HG03135 (cell line): ENCODE measurements around the gene CLSTN2.

Experiments
- ATAC-seq: cut with Tn5 transposase; IDR thresholded peaks from one replicate; pipeline ENCODE4 v1.9.1; 2021; ENCODE audit warnings: mild to moderate bottlenecking, moderate library complexity; ENCODE audit not compliant: unreplicated experiment

The CLSTN2 gene

DNA sequence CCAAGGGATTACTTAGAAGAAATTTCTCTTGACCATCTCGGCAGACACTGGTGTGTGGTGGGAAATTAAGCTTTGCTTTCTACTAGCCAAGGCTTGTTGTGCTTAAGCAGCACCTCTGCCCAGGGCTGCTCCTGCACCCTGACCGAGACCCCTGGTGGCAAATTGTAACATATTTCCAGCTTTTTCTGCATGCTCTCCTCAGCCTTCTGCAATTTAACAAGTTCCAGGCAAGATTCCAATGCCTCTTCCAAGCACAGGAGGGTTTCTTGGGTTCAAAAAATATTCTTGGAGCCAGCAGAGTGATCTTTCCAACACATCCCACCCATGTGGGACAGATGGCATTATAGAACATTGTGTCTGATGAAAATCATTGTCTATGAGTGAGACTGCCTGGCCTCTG, 210.5 kb downstream of the CLSTN2 start:
- ATAC-seq: no peak

DNA sequence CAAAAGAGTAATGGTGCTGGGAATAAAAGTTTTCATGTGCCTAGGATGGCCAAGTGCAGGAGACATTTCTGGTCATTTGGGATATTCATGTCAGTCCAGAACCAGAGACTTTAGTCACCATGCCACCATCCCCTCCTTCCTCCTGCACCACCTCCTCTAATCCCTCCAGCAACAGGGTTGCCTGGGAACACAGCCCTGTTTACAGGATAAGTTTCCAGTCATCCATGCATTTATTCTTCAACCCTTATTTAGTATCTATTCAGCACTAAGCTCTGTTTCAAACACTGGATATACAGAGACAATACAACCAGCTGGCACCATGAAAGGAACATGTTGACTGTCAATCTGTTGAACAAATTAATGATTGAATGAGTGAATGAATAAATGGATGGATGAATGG, 211.7 kb downstream of the CLSTN2 start:
- ATAC-seq: no peak

GRCh38 chr3:140147965-140148490, 213.0 kb downstream of the CLSTN2 start:
- no peak for ATAC-seq

DNA sequence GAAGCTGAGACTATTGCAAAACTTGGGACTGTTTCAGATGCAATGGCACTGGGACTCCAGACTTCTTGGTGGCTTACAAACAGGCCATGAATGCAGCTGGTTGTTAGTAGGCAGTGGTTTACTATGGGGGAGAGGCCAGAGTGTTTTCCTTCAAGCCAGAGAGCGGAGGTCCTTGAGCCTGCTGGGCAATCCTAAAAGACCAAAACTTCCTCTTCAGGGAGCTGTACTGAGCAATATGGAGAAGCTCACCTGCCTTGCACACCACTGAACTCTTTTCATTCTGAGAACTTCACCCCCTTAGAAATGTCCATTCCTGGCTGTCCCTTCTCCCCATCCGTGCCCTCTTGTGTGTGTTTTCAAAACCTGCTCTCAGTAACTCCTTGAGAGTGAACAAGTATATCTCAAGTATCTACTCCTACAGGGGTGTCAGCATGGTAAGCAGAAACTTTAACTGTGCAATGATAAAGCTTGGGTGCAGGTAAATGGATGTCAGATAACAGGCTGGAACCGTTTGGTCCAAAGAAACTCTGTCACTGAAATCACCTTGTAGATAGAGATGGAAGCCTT, 213.9 kb downstream of the CLSTN2 start:
- no peak for ATAC-seq

GRCh38 chr3:140151321-140151720, 216.3 kb downstream of the CLSTN2 start:
- no peak for ATAC-seq

GRCh38 chr3:140152851-140153639, 218.1 kb downstream of the CLSTN2 start:
- no peak for ATAC-seq

DNA sequence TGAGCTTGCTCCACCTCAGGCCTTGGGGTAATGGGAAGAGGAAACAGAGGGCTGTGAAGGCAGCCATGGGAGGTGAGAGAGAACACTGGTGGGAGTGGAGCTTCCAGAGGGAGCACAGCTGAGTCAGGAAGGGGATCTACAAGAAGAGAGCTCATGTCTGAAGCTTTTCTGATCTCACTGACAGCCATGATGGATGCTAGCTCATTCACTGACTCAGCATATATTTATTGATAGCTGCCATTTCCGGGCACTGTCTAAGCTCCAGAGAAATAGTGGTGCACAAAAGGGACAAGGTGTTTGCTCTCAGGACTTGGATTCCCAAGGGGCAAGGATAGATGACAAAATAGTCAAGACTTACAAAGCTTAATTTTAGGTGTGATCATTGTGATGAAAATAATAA, 218.8 kb downstream of the CLSTN2 start:
- ATAC-seq: no peak

GRCh38 chr3:140157161-140157560, 222.2 kb downstream of the CLSTN2 start:
- no peak for ATAC-seq

GRCh38 chr3:140159646-140160045, 224.7 kb downstream of the CLSTN2 start:
- no peak for ATAC-seq

DNA sequence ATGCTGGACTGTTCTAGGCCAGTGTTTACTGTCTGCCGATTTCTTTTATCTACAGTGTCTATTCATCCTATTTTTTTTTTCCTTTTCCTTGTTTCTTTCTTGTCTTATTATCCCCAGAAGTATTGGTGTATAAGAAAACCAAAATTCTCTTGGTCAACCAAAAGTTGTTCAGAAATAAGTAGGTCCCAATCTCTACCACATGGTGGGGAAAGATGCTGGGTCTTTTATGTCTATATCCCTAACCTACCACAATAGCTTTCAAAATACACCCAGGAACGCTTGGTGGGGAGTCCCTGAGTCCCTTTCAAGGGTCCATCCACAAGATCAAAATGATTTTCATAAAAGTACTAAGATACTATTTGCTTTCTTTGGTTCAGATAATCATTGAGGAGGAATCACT, 225.6 kb downstream of the CLSTN2 start:
- ATAC-seq: no peak

GRCh38 chr3:140162551-140162950, 227.6 kb downstream of the CLSTN2 start:
- no peak for ATAC-seq

GRCh38 chr3:140163159-140163763, 228.3 kb downstream of the CLSTN2 start:
- ATAC-seq: no peak

- no peak for ATAC-seq
Observed at GRCh38 chr3:140164156-140164555, 229.2 kb downstream of the CLSTN2 start.

- no peak for ATAC-seq
Observed at GRCh38 chr3:140164922-140165590, 230.1 kb downstream of the CLSTN2 start.

- ATAC-seq: no peak
Observed at GRCh38 chr3:140165781-140166180, 230.8 kb downstream of the CLSTN2 start.

- no peak for ATAC-seq
Observed at GRCh38 chr3:140166861-140167599, 232.0 kb downstream of the CLSTN2 start.

DNA sequence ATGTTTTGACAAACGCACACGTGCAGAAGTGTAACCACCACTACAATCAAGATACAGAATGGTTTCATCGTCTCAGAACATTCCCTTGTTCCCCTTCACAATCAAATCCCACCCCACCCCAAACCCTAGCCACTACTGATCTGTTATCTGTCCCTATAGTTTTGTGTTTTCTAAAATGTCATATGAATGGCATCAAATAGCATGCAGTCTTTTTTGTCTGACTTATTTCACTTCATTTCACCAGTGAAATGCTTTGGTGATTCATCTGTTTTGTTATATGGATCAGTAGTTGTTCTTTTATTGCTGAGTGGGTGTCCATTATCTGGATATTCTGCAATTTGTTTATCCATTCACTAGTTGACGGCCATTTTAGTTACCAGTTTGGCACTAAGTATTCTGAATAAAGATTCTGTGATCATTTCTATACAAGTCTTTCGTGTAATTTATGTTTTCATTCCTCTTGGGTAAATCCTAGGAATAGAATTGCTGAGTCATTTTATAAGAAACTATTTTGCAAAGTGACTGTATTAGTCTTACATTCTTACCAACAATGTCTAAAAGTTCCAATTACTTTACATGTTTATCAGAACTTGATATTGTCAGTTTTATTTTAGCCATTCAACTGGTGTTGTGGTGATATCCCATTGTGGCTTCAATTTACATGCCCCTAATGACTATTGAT, 232.8 kb downstream of the CLSTN2 start:
- ATAC-seq: no peak

GRCh38 chr3:140170612-140171011, 235.6 kb downstream of the CLSTN2 start:
- peak; percentile 97 for ATAC-seq

- ATAC-seq: no peak
Observed at GRCh38 chr3:140176526-140176925, 241.5 kb downstream of the CLSTN2 start.

- no peak for ATAC-seq
Observed at GRCh38 chr3:140177943-140178342, 243.0 kb downstream of the CLSTN2 start.
